ENCODE results near the gene SAMD15. TPM values are rescaled to one million over a fixed set of nuclear protein-coding genes. Genes with fewer than 3 reads are reported as not detected.

SAMD15 gene
- total and polyA plus RNA-seq, 2 donors (not counting 3 experiments of a cell fraction or from before 2014, with no cell fraction given), result 0.10 to 1.1 TPM

- no peak overlapping the region for H3K4me2 ChIP-seq (ENCODE audit: insufficient read depth, low read length)
- no peak for TF ChIP-seq MYC (IDR thresholded peaks at IDR 0.05; ENCODE audit: low read depth, low read length)
- no peak for TF ChIP-seq POLR2AphosphoS5 (IDR thresholded peaks at IDR 0.05; ENCODE audit: insufficient read depth, low read depth, low read length)
- TF ChIP-seq CTCF (IDR thresholded peaks at IDR 0.05; ENCODE audit: extremely low read depth in 1 of 2, insufficient read depth in 1 of 2, low read depth in 1 of 2, low read length in 2 of 2), result no peak
- TF ChIP-seq FOS (IDR thresholded peaks at IDR 0.05; ENCODE audit: borderline replicate concordance, insufficient read depth, low read length), result no peak
- no peak for TF ChIP-seq GATA2 (IDR thresholded peaks at IDR 0.05; ENCODE audit: insufficient read depth, insufficient read length, low read depth, low read length)
- TF ChIP-seq POLR2A (IDR thresholded peaks at IDR 0.05; ENCODE audit: low read depth, low read length), result no peak
- TF ChIP-seq MAX (IDR thresholded peaks at IDR 0.05; ENCODE audit: insufficient read depth, insufficient read length), result no peak
- no peaks in the 10 kb centered on the region for H4K20me1 ChIP-seq (replicated peaks; ENCODE audit: control insufficient read depth, extremely low read depth, insufficient read depth, low read length)
- H3K4me1 ChIP-seq (ENCODE audit: control insufficient read depth, extremely low read depth, insufficient read depth, low read length), result no peaks in the 10 kb centered on the region
- H3K36me3 ChIP-seq (ENCODE audit: control insufficient read depth in 2 of 2, extremely low read depth in 1 of 2, insufficient read depth in 2 of 2, low read length in 2 of 2), result peaks cover 13 to 32% of the 10 kb centered on the region in 2 experiments
- no peak overlapping the region for H3K4me3 ChIP-seq (replicated peaks in 1 of 3; ENCODE audit: insufficient read depth in 1 of 3, low read depth in 1 of 3, low read length in 3 of 3)
- no peak overlapping the region for H2AFZ ChIP-seq (ENCODE audit: low read depth, low read length)
- no peak overlapping the region for H3K9ac ChIP-seq (replicated peaks; ENCODE audit: extremely low read depth, insufficient read depth, low read length)
- H3K9me3 ChIP-seq (replicated peaks; ENCODE audit: control insufficient read depth, insufficient read depth, low read length), result no peaks in the 10 kb centered on the region
- H3K79me2 ChIP-seq (ENCODE audit: control insufficient read depth, insufficient read depth, low read length), result no peaks in the 10 kb centered on the region
- ChIA-PET CTCF (interaction anchor here (1.9 kb wide), 1 partner anchor 8 kb away, joined by 4 read pairs; no protein-coding TSS in a partner anchor), POLR2A (interaction anchor here (0.6 kb wide), 1 partner anchor 299 kb away, joined by 3 read pairs; no protein-coding TSS in a partner anchor)
- H3K9me1 ChIP-seq (replicated peaks; ENCODE audit: control insufficient read depth, extremely low read depth, insufficient read depth, low read length), result no peaks in the 10 kb centered on the region
- no peak for FAIRE-seq
- intact Hi-C loops (cut with micrococcal nuclease) (no loop called here), dilution Hi-C loops (cut with MboI; ENCODE audit: extremely low pct_ligation_motif_present, low sequenced_read_pairs) (no loop called here)
- BruUV-seq (replicated peaks), result no TSS peak
- DNase-seq (ENCODE audit: low read depth, low spot score), result no peak
- no peak overlapping the region for H3K27ac ChIP-seq (ENCODE audit: insufficient read depth, low read depth, low read length)
- H3K27me3 ChIP-seq (ENCODE audit: control insufficient read depth in 2 of 2, insufficient read depth in 2 of 2, low read length in 2 of 2), result no peaks in the 10 kb centered on the region
Observed at GRCh38 chr14:77439861-77440260, 62.7 kb downstream of the SAMD15 start.

Other genes starting within 250 kb of the SAMD15 start
- 0.24 and 0.28 TPM in 2 replicates for gene ZDHHC22, start 235.6 kb upstream of the SAMD15 start, total RNA-seq
- gene ZDHHC22, start 235.6 kb upstream of the SAMD15 start, polyA plus RNA-seq, result 0.03 and 0.08 TPM in 2 replicates
- not detected in 2 replicates for gene TMEM63C, start 195.6 kb upstream of the SAMD15 start, total RNA-seq
- not detected in 2 replicates for gene TMEM63C, start 195.6 kb upstream of the SAMD15 start, polyA plus RNA-seq
- gene NGB, start 106.2 kb upstream of the SAMD15 start, total RNA-seq, result not detected in 2 replicates
- gene NGB, start 106.2 kb upstream of the SAMD15 start, polyA plus RNA-seq, result not detected in 2 replicates
- gene POMT2, start 56.5 kb upstream of the SAMD15 start, total RNA-seq, result 43.2 and 48.2 TPM in 2 replicates
- 19.5 and 22.4 TPM in 2 replicates for gene POMT2, start 56.5 kb upstream of the SAMD15 start, polyA plus RNA-seq
- 16.7 and 20.4 TPM in 2 replicates for gene GSTZ1, start 56.3 kb upstream of the SAMD15 start, total RNA-seq
- 19.2 and 20.5 TPM in 2 replicates for gene GSTZ1, start 56.3 kb upstream of the SAMD15 start, polyA plus RNA-seq
- gene TMED8, start 285 bp upstream of the SAMD15 start, total RNA-seq, result 12.6 and 13.5 TPM in 2 replicates
- 4.4 and 5.2 TPM in 2 replicates for gene TMED8, start 285 bp upstream of the SAMD15 start, polyA plus RNA-seq
- gene NOXRED1, start 46.1 kb downstream of the SAMD15 start, total RNA-seq, result 0.33 and 0.48 TPM in 2 replicates
- gene NOXRED1, start 46.1 kb downstream of the SAMD15 start, polyA plus RNA-seq, result 0.03 and 0.15 TPM in 2 replicates
- 22.2 and 24.2 TPM in 2 replicates for gene VIPAS39, start 80.2 kb downstream of the SAMD15 start, total RNA-seq
- 28.2 and 28.4 TPM in 2 replicates for gene VIPAS39, start 80.2 kb downstream of the SAMD15 start, polyA plus RNA-seq
- gene AHSA1, start 80.7 kb downstream of the SAMD15 start, total RNA-seq, result 158 and 166 TPM in 2 replicates
- 118 and 122 TPM in 2 replicates for gene AHSA1, start 80.7 kb downstream of the SAMD15 start, polyA plus RNA-seq
- not detected in 2 replicates for gene ISM2, start 121.4 kb downstream of the SAMD15 start, total RNA-seq
- gene ISM2, start 121.4 kb downstream of the SAMD15 start, polyA plus RNA-seq, result not detected in 2 replicates
- gene SPTLC2, start 239.3 kb downstream of the SAMD15 start, total RNA-seq, result 57.2 and 71.3 TPM in 2 replicates
- gene SPTLC2, start 239.3 kb downstream of the SAMD15 start, polyA plus RNA-seq, result 13.3 and 19.1 TPM in 2 replicates

All from endothelial cell of umbilical vein (primary cell).